Transverse colon (tissue), 4 donors: ENCODE results near the gene SYNGR2. TPM values are rescaled to one million over a fixed set of nuclear protein-coding genes. Genes with fewer than 3 reads are reported as not detected.

ENCODE experiments used
- DNase-seq: peaks from one replicate; pipeline ENCODE4 v3.0.0-alpha.2; 2019
- H3K27ac ChIP-seq, 4 donors: fragments of 200-600 bp; sonication (generic); 2 replicates each; pipeline ENCODE4 v1.5.1; 2016 to 2018; ENCODE audit warnings: inconsistent platforms in 4 of 4
- H3K27me3 ChIP-seq: fragments of 200-600 bp; sonication (generic); 2 replicates; pipeline ENCODE4 v1.5.1; 2017; ENCODE audit warnings: inconsistent platforms
- H3K36me3 ChIP-seq, 4 donors: fragments of 200-600 bp; sonication (generic); 2 replicates each; pipeline ENCODE4 v1.5.1; 2017 to 2019; ENCODE audit warnings: inconsistent platforms in 4 of 4
- H3K4me1 ChIP-seq, 4 donors: fragments of 200-600 bp; sonication (generic); 2 replicates each; pipeline ENCODE4 v1.5.1; 2017 to 2020; ENCODE audit warnings: inconsistent platforms in 4 of 4
- H3K4me3 ChIP-seq, 4 donors: fragments of 200-600 bp; sonication (generic); 1 replicate in 1 of 4; 2 replicates in 3 of 4; pipeline versions ENCODE4 v1.5.1 to v1.6.1; 2017 to 2019; ENCODE audit warnings: inconsistent platforms in 4 of 4
- H3K9me3 ChIP-seq, 2 donors: fragments of 200-600 bp; sonication (generic); 2 replicates each; pipeline ENCODE4 v1.5.1; 2017 to 2019; ENCODE audit warnings: inconsistent platforms in 2 of 2
- CTCF ChIP-seq, 5 experiments: fragments of 200-600 bp in 3 of 5; fragments of 450-650 bp in 2 of 5; sonication (generic) in 3 of 5; IDR thresholded peaks; 1 replicate in 2 of 5; 2 replicates in 3 of 5; pipeline ENCODE4 v1.5.1; 2016 to 2017; ENCODE audit warnings: antibody characterized with exemption in 5 of 5, inconsistent platforms in 3 of 5, mild to moderate bottlenecking in 2 of 5, moderate library complexity in 1 of 5
- EP300 ChIP-seq: sonication (generic); formaldehyde crosslinking; IDR thresholded peaks from one replicate; pipeline ENCODE4 v1.6.1; 2017; ENCODE audit warnings: antibody characterized with exemption, low read depth
- POLR2A ChIP-seq: fragments of 450-650 bp; IDR thresholded peaks from one replicate; pipeline ENCODE4 v1.6.1; 2016; ENCODE audit warnings: antibody characterized with exemption, mild to moderate bottlenecking, moderate library complexity
- POLR2AphosphoS5 ChIP-seq, 3 donors: sonication (generic); formaldehyde crosslinking; IDR thresholded peaks; one replicate each; pipeline ENCODE4 v1.6.1; 2016; ENCODE audit warnings: antibody characterized with exemption in 3 of 3
- WGBS, 2 donors: methylation state at CpG; one replicate each; pipeline ENCODE4 v1.1.5; 2018; ENCODE audit warnings: low coverage in 1 of 2; 5-methylcytosine and 5-hydroxymethylcytosine counted together
- in situ Hi-C, 4 donors: fragments of 200-750 bp; cut with MboI; loops; one replicate each; pipeline versions ENCODE4 v1.15.0 to v1.15.1; 2017; ENCODE audit warnings: low sequenced_read_pairs in 3 of 4, low pct_ligation_motif_present in 1 of 4, low pct_unique_long_range_greater_than_20kb in 1 of 4
- intact Hi-C: fragments of 100-400 bp; cut with DNase I; formaldehyde crosslinking; loops from one replicate; pipeline ENCODE4 v1.15.1; 2023; ENCODE audit warnings: low total_unique reads
- total RNA-seq, 4 donors: library from RNA; depleted of rRNA; stranded (reverse); fragments of >200 nt; gene quantifications; one replicate each; pipeline ENCODE4 v1.1.0, GENCODE V29; 2016

Gene SYNGR2
- total RNA-seq, 4 donors from 2014 or later, result 102 to 121 (median 106) TPM

DNA sequence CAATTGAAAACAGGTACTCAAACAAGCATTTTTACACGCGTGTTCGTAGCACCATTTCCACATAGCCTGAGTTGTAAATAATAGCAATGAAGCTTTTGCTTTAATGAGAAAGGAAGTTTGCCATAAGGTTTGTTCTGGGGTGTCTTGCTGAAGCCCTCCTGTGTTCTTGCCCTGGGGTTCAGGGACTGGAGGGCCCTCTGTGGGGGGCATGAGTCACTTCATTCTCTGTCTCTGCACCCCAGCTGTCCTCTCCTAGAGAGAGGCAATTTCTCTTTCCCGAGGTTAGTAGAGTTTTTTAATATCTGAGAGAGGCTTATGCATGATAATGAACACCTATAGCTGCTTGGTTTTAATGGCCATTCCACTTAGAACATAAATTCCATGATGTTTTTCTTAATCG is 28.3 kb downstream of the SYNGR2 start:
- H3K36me3 ChIP-seq, result peaks cover 0 to 2% (median 0%) of the 10 kb centered on the region in 4 donors
- intact Hi-C loops, result no loop called here
- H3K27me3 ChIP-seq, result no peaks in the 10 kb centered on the region
- TF ChIP-seq POLR2A, result no peak
- no peak for TF ChIP-seq POLR2AphosphoS5 (IDR thresholded peaks at IDR 0.05)
- peaks cover 0 to 17% (median 8%) of the 10 kb centered on the region in 4 donors for H3K4me1 ChIP-seq
- in situ Hi-C loops, result no loop called here
- 86 to 89% methylated on average over 5 of the region's 5 CpGs for WGBS, 2 donors
- H3K9me3 ChIP-seq, result no peaks in the 10 kb centered on the region
- no peak overlapping the region for H3K4me3 ChIP-seq
- H3K27ac ChIP-seq, result no peak overlapping the region
- no peak for DNase-seq

DNA sequence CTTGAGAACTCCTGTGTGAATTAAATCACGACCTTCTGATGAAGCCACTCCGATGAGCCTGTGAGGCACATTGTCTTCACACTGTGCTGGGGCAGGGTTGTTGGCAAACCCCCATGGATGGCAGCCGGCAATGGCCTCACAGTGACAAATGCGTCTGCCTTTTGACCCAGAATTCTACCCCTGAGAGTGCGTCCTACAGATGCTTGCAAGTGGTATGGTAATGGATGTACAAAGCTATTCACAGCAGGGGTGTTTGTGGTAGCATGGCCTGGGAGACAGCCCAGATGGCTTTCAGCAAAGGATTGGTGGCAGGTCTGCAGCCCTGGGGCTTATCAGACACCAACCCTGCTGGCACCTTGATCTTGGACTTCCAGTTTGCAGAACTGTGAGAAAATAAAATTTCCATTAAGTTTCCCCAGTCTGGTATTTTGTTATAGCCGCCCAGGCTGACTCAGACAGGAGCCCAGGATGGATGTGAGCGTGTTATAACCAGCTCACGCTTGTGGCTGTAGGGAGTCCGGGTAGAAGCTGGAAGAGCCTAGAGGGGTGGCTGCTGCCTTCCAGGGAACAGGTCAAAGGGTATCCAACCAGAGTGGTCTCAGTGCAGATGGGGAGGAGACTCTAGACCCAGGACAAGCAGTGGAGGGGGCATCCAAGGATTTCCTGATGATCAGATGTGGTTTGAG is 28.9 kb downstream of the SYNGR2 start:
- 84 to 91% methylated on average over 6 to 9 of the region's 9 CpGs for WGBS, 2 donors
- intact Hi-C loops, result no loop called here
- H3K9me3 ChIP-seq, result no peaks in the 10 kb centered on the region
- no peaks in the 10 kb centered on the region for H3K36me3 ChIP-seq
- in situ Hi-C loops, result no loop called here
- DNase-seq, result no peak
- H3K4me3 ChIP-seq, result no peak overlapping the region
- peak overlapping the region in 1 of 4 donors; percentile 94 for H3K27ac ChIP-seq
- H3K4me1 ChIP-seq, result peaks cover 0 to 17% (median 8%) of the 10 kb centered on the region in 4 donors
- TF ChIP-seq POLR2A (no peak), POLR2AphosphoS5 (IDR thresholded peaks at IDR 0.05) (no peak), EP300 (no peak), CTCF (IDR thresholded peaks at IDR 0.05) (no peak)
- no peaks in the 10 kb centered on the region for H3K27me3 ChIP-seq

GRCh38 chr17:78200451-78200850 is 32.1 kb downstream of the SYNGR2 start:
- in situ Hi-C loops, result no loop called here
- WGBS, 2 donors, result 87% methylated on average over 6 of the region's 6 CpGs; no CpG with 5 or more reads in 1 of the 2 donors
- no peak for TF ChIP-seq POLR2AphosphoS5 (IDR thresholded peaks at IDR 0.05)
- TF ChIP-seq EP300, result no peak
- TF ChIP-seq POLR2A, result no peak
- TF ChIP-seq CTCF (IDR thresholded peaks at IDR 0.05), result no peak
- H3K4me3 ChIP-seq, result no peak overlapping the region
- peaks cover 0 to 17% (median 8%) of the 10 kb centered on the region in 4 donors for H3K4me1 ChIP-seq
- intact Hi-C loops, result no loop called here
- no peaks in the 10 kb centered on the region for H3K9me3 ChIP-seq
- no peaks in the 10 kb centered on the region for H3K27me3 ChIP-seq
- H3K36me3 ChIP-seq, result no peaks in the 10 kb centered on the region
- H3K27ac ChIP-seq, result peak overlapping the region in 1 of 4 donors; percentile 94
- no peak for DNase-seq

DNA sequence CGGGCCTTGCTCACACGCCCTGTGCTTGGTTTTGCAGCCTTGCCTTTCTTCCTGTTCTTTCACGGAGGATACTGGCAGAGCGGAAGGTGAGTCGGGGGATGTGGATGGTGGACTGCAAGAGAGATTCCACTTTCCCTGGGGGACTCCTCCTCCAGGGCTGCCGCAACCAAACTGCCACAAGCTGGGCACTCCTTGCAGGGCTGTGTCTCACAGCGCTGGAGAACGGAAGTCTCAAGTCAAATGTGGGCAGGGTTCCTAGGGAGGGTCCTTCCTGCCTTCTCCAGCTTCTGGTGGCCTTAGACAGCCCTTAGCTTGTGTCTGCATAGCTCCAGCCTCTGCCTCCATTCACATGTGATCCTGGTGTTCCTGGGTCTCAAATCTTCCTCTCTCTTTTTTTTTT is 34.3 kb downstream of the SYNGR2 start:
- TF ChIP-seq EP300, result no peak
- no peak for TF ChIP-seq POLR2A
- no peak for TF ChIP-seq POLR2AphosphoS5 (IDR thresholded peaks at IDR 0.05)
- no peak for TF ChIP-seq CTCF (IDR thresholded peaks at IDR 0.05)
- Histone ChIP-seq H3K27ac (no peak overlapping the region), H3K4me3 (no peak overlapping the region), H3K36me3 (no peaks in the 10 kb centered on the region), H3K9me3 (no peaks in the 10 kb centered on the region), H3K4me1 (peaks cover 0 to 17% (median 8%) of the 10 kb centered on the region in 4 donors), H3K27me3 (no peaks in the 10 kb centered on the region)
- no peak for DNase-seq
- intact Hi-C loops (no loop called here), in situ Hi-C loops (no loop called here)
- 91 to 98% methylated on average over 4 to 8 of the region's 8 CpGs for WGBS, 2 donors
